Hepatocyte (in vitro differentiated cells): ENCODE results near the gene SIX2. TPM values are rescaled to one million over a fixed set of nuclear protein-coding genes. Genes with fewer than 3 reads are reported as not detected.

Experiments
- DNase-seq: peaks from one replicate; pipeline ENCODE4 v3.0.0-alpha.2; 2016; ENCODE audit warnings: low spot score
- H2AFZ ChIP-seq: fragments of 200-600 bp; sonication (generic); 2 replicates; pipeline ENCODE4 v1.6.0; 2016; ENCODE audit warnings: antibody characterized with exemption, mild to moderate bottlenecking
- H3K27ac ChIP-seq: fragments of 200-600 bp; sonication (generic); 2 replicates; pipeline ENCODE4 v1.5.1; 2016; ENCODE audit warnings: mild to moderate bottlenecking
- H3K27me3 ChIP-seq: fragments of 200-600 bp; sonication (generic); 2 replicates; pipeline ENCODE4 v1.6.1; 2016
- H3K36me3 ChIP-seq: fragments of 200-600 bp; sonication (generic); replicated peaks from 2 replicates; pipeline ENCODE4 v1.5.1; 2016; ENCODE audit warnings: low read depth; ENCODE audit not compliant: insufficient read depth
- H3K4me1 ChIP-seq: fragments of 200-600 bp; sonication (generic); 2 replicates; pipeline ENCODE4 v1.5.1; 2016; ENCODE audit warnings: mild to moderate bottlenecking, moderate library complexity; ENCODE audit not compliant: insufficient read depth
- H3K4me2 ChIP-seq: fragments of 200-600 bp; sonication (generic); 2 replicates; pipeline ENCODE4 v1.6.0; 2016
- H3K4me3 ChIP-seq: fragments of 200-600 bp; sonication (generic); 2 replicates; pipeline ENCODE4 v1.5.1; 2016; ENCODE audit warnings: mild to moderate bottlenecking
- H3K79me2 ChIP-seq: fragments of 200-600 bp; sonication (generic); 2 replicates; pipeline ENCODE4 v1.6.0; 2017; ENCODE audit warnings: mild to moderate bottlenecking
- H3K9me2 ChIP-seq: fragments of 200-600 bp; sonication (generic); replicated peaks from 2 replicates; pipeline ENCODE4 v1.6.0; 2017; ENCODE audit warnings: mild to moderate bottlenecking; ENCODE audit not compliant: insufficient read depth
- H3K9me3 ChIP-seq: fragments of 200-600 bp; sonication (generic); 2 replicates; pipeline ENCODE4 v1.5.1; 2016; ENCODE audit warnings: low read depth, mild to moderate bottlenecking
- H4K20me1 ChIP-seq: fragments of 200-600 bp; sonication (generic); 2 replicates; pipeline ENCODE4 v1.6.0; 2016; ENCODE audit warnings: mild to moderate bottlenecking; ENCODE audit not compliant: insufficient read depth, poor library complexity, severe bottlenecking
- EZH2 ChIP-seq: fragments of 200-600 bp; sonication (generic); IDR thresholded peaks from 2 replicates; pipeline ENCODE4 v1.6.1; 2016; ENCODE audit warnings: antibody characterized with exemption, mild to moderate bottlenecking, borderline replicate concordance
- EZH2phosphoT487 ChIP-seq: fragments of 200-600 bp; sonication (generic); IDR thresholded peaks from one replicate; pipeline ENCODE4 v1.6.1; 2018; ENCODE audit warnings: antibody characterized with exemption, mild to moderate bottlenecking, low read depth, moderate library complexity; ENCODE audit not compliant: unreplicated experiment, severe bottlenecking
- WGBS: methylation state at CpG from one replicate; pipeline ENCODE4 v1.1.6; 2016; ENCODE audit warnings: low lambda C conversion rate; ENCODE audit errors: missing lambda C conversion rate; 5-methylcytosine and 5-hydroxymethylcytosine counted together
- polyA plus RNA-seq: library from polyadenylated mRNA; unstranded; fragments of >200 nt; fragmentation: Nextera tagmentation; extraction: Ambion mirVana; gene quantifications from 2 replicates; pipeline ENCODE4 v1.2.1, GENCODE V29; 2016
- total RNA-seq: library from RNA; depleted of rRNA; stranded (reverse); fragments of >200 nt; gene quantifications from 2 replicates; pipeline ENCODE4 v1.2.3, GENCODE V29; 2014
- TF ChIP-seq, protein P1 (sequence below): fragments of 200-600 bp; sonication (generic); IDR thresholded peaks from 2 replicates; pipeline ENCODE4 v1.5.1; 2016; ENCODE audit warnings: antibody characterized with exemption, mild to moderate bottlenecking; ENCODE audit not compliant: poor library complexity

The SIX2 gene
- 0.32 and 0.53 TPM in 2 replicates for total RNA-seq
- 1.1 and 1.3 TPM in 2 replicates for polyA plus RNA-seq

DNA sequence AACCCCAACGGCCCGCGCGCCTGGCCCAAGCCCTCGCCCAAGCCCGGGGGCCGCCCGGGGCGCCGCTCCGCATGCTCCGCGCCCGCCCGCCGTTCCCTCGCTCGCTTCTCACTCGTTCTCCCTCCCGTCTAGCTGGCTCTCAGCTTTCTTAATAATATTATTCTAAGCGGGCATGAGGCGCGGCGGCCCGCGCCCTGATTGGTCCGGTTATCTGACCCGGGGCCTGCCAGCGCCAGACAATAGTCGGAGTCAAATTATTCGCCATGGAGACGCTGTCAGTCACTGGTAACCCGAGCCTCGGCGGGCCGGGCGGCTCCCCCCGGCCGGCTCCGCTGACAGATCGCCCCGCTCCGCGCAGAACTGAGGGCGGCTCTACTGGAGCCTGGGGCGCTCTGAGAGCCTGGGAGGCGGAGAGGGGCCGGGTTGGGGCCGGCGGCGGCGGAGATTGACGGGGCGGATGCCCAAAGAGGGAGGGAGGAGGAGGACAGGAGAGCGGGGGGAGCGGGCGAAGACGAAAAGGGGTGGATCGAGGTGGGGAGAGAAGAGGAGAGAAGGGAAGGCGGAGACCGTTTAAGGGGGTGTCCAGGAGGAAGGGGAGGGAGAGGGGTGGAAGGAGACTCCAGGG is at the start of gene SIX2:
TSS of gene SIX2 (minus strand) at position 150 of the 625 bp plus-strand sequence. CDS start 342 bp downstream, outside the sequence.
- Histone ChIP-seq H3K9me2 (no peaks in the 10 kb centered on the region), H3K9me3 (no peaks in the 10 kb centered on the region), H2AFZ (peak within 1 kb of the TSS; percentile 38), H3K36me3 (no peaks in the 10 kb centered on the region), H3K4me2 (peak within 1 kb of the TSS; percentile 81), H3K79me2 (no peaks in the 10 kb centered on the region), H3K4me1 (peaks cover 33% of the 10 kb centered on the region), H3K27ac (peak within 1 kb of the TSS; percentile 39), H3K27me3 (peaks cover 91% of the 10 kb centered on the region), H4K20me1 (no peaks in the 10 kb centered on the region), H3K4me3 (peak within 1 kb of the TSS; percentile 26)
- WGBS, result 1% methylated on average over 39 of the region's 61 CpGs
- TF ChIP-seq, protein P1, sequence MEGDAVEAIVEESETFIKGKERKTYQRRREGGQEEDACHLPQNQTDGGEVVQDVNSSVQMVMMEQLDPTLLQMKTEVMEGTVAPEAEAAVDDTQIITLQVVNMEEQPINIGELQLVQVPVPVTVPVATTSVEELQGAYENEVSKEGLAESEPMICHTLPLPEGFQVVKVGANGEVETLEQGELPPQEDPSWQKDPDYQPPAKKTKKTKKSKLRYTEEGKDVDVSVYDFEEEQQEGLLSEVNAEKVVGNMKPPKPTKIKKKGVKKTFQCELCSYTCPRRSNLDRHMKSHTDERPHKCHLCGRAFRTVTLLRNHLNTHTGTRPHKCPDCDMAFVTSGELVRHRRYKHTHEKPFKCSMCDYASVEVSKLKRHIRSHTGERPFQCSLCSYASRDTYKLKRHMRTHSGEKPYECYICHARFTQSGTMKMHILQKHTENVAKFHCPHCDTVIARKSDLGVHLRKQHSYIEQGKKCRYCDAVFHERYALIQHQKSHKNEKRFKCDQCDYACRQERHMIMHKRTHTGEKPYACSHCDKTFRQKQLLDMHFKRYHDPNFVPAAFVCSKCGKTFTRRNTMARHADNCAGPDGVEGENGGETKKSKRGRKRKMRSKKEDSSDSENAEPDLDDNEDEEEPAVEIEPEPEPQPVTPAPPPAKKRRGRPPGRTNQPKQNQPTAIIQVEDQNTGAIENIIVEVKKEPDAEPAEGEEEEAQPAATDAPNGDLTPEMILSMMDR, result no peak
- TF ChIP-seq EZH2phosphoT487 (no peak), EZH2 (no peak)
- DNase-seq, result peak; percentile 93

DNA sequence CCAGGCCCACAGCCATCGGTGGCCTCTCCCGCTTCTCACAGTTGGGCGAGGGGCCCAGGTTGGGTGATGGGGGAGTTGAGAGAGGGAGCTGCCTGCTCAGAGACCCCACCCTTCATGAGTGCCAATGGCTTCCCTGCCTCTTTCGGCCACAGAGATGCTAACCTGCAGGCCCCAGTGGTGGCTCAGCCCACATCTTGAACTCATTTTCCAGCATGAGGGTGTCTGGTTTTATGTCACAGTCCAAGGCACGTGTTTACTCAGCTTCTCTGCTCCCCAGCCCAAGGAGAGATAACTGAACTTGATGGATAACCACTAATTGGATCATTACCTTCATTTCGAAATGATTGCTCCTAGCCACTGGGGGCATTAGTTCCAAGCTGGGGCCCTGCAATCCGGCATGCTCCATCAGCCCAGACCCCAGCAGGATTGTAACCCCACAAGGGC is 45.9 kb upstream of the SIX2 start:
- H3K9me2 ChIP-seq, result no peaks in the 10 kb centered on the region
- no peak overlapping the region for H3K4me3 ChIP-seq
- H4K20me1 ChIP-seq, result no peaks in the 10 kb centered on the region
- 58% methylated on average over 7 of the region's 7 CpGs for WGBS
- DNase-seq, result no peak
- H3K4me2 ChIP-seq, result no peak overlapping the region
- H3K4me1 ChIP-seq, result no peaks in the 10 kb centered on the region
- no peaks in the 10 kb centered on the region for H3K79me2 ChIP-seq
- no peaks in the 10 kb centered on the region for H3K27me3 ChIP-seq
- H2AFZ ChIP-seq, result no peak overlapping the region
- no peak for TF ChIP-seq EZH2
- TF ChIP-seq, protein P1, result no peak
- TF ChIP-seq EZH2phosphoT487, result no peak
- H3K27ac ChIP-seq, result no peak overlapping the region
- H3K36me3 ChIP-seq, result no peaks in the 10 kb centered on the region
- H3K9me3 ChIP-seq, result no peaks in the 10 kb centered on the region

DNA sequence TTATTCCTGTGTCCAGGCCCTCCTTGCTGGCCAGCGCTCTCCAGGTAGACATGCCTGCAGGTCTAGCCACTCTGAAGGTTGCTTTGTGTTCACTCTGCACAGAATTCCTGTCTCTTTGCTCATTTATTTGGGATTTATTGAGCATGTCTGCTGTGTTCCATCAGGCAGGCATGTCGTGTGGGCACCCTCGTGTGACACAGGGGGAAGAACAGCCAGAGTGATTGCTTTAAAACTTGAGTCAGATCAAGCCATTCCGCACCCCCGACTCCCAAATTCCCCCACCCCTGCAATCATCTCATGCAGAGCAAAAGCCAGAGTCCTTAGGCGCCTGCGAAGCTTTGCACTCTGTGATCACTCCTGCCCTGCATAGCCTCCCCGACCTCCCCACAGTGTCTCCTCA is 44.7 kb upstream of the SIX2 start:
- no peaks in the 10 kb centered on the region for H3K27me3 ChIP-seq
- no peak for DNase-seq
- no peak overlapping the region for H3K4me2 ChIP-seq
- no peak for TF ChIP-seq EZH2
- TF ChIP-seq, protein P1, result no peak
- TF ChIP-seq EZH2phosphoT487, result no peak
- no peak overlapping the region for H3K4me3 ChIP-seq
- H3K4me1 ChIP-seq, result no peaks in the 10 kb centered on the region
- no peak overlapping the region for H3K27ac ChIP-seq
- H3K9me3 ChIP-seq, result no peaks in the 10 kb centered on the region
- no peaks in the 10 kb centered on the region for H3K36me3 ChIP-seq
- no peaks in the 10 kb centered on the region for H4K20me1 ChIP-seq
- H3K9me2 ChIP-seq, result no peaks in the 10 kb centered on the region
- no peaks in the 10 kb centered on the region for H3K79me2 ChIP-seq
- H2AFZ ChIP-seq, result no peak overlapping the region
- WGBS, result 85% methylated on average over 8 of the region's 8 CpGs
